Measurements from ENCODE around the gene TTC12.

TTC12 gene

GRCh38 chr11:113305440-113306336 lies 8.7 kb upstream of the TTC12 start:
- Histone ChIP-seq H3K9ac (ENCODE audit: insufficient read length) (no peak overlapping the region), H3K9me3 (ENCODE audit: low read depth, low read length) (no peaks in the 10 kb centered on the region), H3K36me3 (ENCODE audit: insufficient read depth, low read length) (no peaks in the 10 kb centered on the region), H3K27ac (no peak overlapping the region), H3K4me3 (no peak overlapping the region)
- TF ChIP-seq FOXP2 (optimal IDR thresholded peaks at IDR 0.05; ENCODE audit: control extremely low read depth, extremely low read length, insufficient read depth) = no peak
- TF ChIP-seq POLR2AphosphoS5 (IDR thresholded peaks at IDR 0.05; ENCODE audit: borderline replicate concordance, low read depth, low read length) = no peak
- no peak for TF ChIP-seq EZH2 (IDR thresholded peaks at IDR 0.05)
- DNase-seq (ENCODE audit: low read depth, low spot score) = no peak

- Histone ChIP-seq H3K27ac (no peak overlapping the region), H3K9me3 (ENCODE audit: low read depth, low read length) (no peaks in the 10 kb centered on the region), H3K4me3 (no peak overlapping the region), H3K36me3 (ENCODE audit: insufficient read depth, low read length) (no peaks in the 10 kb centered on the region), H3K9ac (ENCODE audit: insufficient read length) (no peak overlapping the region)
- no peak for DNase-seq (ENCODE audit: low read depth, low spot score)
- no peak for TF ChIP-seq POLR2AphosphoS5 (IDR thresholded peaks at IDR 0.05; ENCODE audit: borderline replicate concordance, low read depth, low read length)
- no peak for TF ChIP-seq FOXP2 (optimal IDR thresholded peaks at IDR 0.05; ENCODE audit: control extremely low read depth, extremely low read length, insufficient read depth)
- no peak for TF ChIP-seq EZH2 (IDR thresholded peaks at IDR 0.05)
Measured at GRCh38 chr11:113308601-113309000, 5.8 kb upstream of the TTC12 start.

GRCh38 chr11:113311536-113311935 lies 2.8 kb upstream of the TTC12 start:
- no peak for TF ChIP-seq POLR2AphosphoS5 (IDR thresholded peaks at IDR 0.05; ENCODE audit: borderline replicate concordance, low read depth, low read length)
- no peak for TF ChIP-seq FOXP2 (optimal IDR thresholded peaks at IDR 0.05; ENCODE audit: control extremely low read depth, extremely low read length, insufficient read depth)
- TF ChIP-seq EZH2 (IDR thresholded peaks at IDR 0.05) = no peak
- no peak for DNase-seq (ENCODE audit: low read depth, low spot score)
- no peak overlapping the region for H3K27ac ChIP-seq
- H3K9ac ChIP-seq (ENCODE audit: insufficient read length) = no peak overlapping the region
- H3K4me3 ChIP-seq = no peak overlapping the region
- H3K36me3 ChIP-seq (ENCODE audit: insufficient read depth, low read length) = no peaks in the 10 kb centered on the region
- no peaks in the 10 kb centered on the region for H3K9me3 ChIP-seq (ENCODE audit: low read depth, low read length)

- Histone ChIP-seq H3K9ac (ENCODE audit: insufficient read length) (no peak overlapping the region), H3K4me3 (no peak overlapping the region), H3K36me3 (ENCODE audit: insufficient read depth, low read length) (no peaks in the 10 kb centered on the region), H3K9me3 (ENCODE audit: low read depth, low read length) (no peaks in the 10 kb centered on the region), H3K27ac (no peak overlapping the region)
- TF ChIP-seq FOXP2 (optimal IDR thresholded peaks at IDR 0.05; ENCODE audit: control extremely low read depth, extremely low read length, insufficient read depth) (no peak), EZH2 (IDR thresholded peaks at IDR 0.05) (no peak), POLR2AphosphoS5 (IDR thresholded peaks at IDR 0.05; ENCODE audit: borderline replicate concordance, low read depth, low read length) (no peak)
- no peak for DNase-seq (ENCODE audit: low read depth, low spot score)
Measured at GRCh38 chr11:113313601-113314000, 782 bp upstream of the TTC12 start.

GRCh38 chr11:113314065-113314388 lies 356 bp upstream of the TTC12 start:
- H3K9me3 ChIP-seq (ENCODE audit: low read depth, low read length) = no peaks in the 10 kb centered on the region
- no peak for DNase-seq (ENCODE audit: low read depth, low spot score)
- no peak overlapping the region for H3K4me3 ChIP-seq
- no peaks in the 10 kb centered on the region for H3K36me3 ChIP-seq (ENCODE audit: insufficient read depth, low read length)
- no peak overlapping the region for H3K27ac ChIP-seq
- no peak overlapping the region for H3K9ac ChIP-seq (ENCODE audit: insufficient read length)
- TF ChIP-seq EZH2 (IDR thresholded peaks at IDR 0.05) (no peak), FOXP2 (optimal IDR thresholded peaks at IDR 0.05; ENCODE audit: control extremely low read depth, extremely low read length, insufficient read depth) (no peak), POLR2AphosphoS5 (IDR thresholded peaks at IDR 0.05; ENCODE audit: borderline replicate concordance, low read depth, low read length) (no peak)

GRCh38 chr11:113315811-113316210 lies 1.4 kb downstream of the TTC12 start:
- no peaks in the 10 kb centered on the region for H3K9me3 ChIP-seq (ENCODE audit: low read depth, low read length)
- H3K9ac ChIP-seq (ENCODE audit: insufficient read length) = no peak overlapping the region
- peak; percentile 20 for DNase-seq (ENCODE audit: low read depth, low spot score)
- TF ChIP-seq POLR2AphosphoS5 (IDR thresholded peaks at IDR 0.05; ENCODE audit: borderline replicate concordance, low read depth, low read length) (no peak), EZH2 (IDR thresholded peaks at IDR 0.05) (no peak), FOXP2 (optimal IDR thresholded peaks at IDR 0.05; ENCODE audit: control extremely low read depth, extremely low read length, insufficient read depth) (no peak)
- no peak overlapping the region for H3K27ac ChIP-seq
- H3K4me3 ChIP-seq = peak overlapping the region; percentile 34; the same call in 1 of the 2 replicates
- no peaks in the 10 kb centered on the region for H3K36me3 ChIP-seq (ENCODE audit: insufficient read depth, low read length)

GRCh38 chr11:113316256-113316655 lies 1.9 kb downstream of the TTC12 start:
- no peaks in the 10 kb centered on the region for H3K9me3 ChIP-seq (ENCODE audit: low read depth, low read length)
- H3K4me3 ChIP-seq = no peak overlapping the region; the same call in 1 of the 2 replicates
- no peak overlapping the region for H3K27ac ChIP-seq
- no peaks in the 10 kb centered on the region for H3K36me3 ChIP-seq (ENCODE audit: insufficient read depth, low read length)
- DNase-seq (ENCODE audit: low read depth, low spot score) = peak; percentile 70
- TF ChIP-seq POLR2AphosphoS5 (IDR thresholded peaks at IDR 0.05; ENCODE audit: borderline replicate concordance, low read depth, low read length) = no peak; the same call in 1 of the 2 replicates
- no peak for TF ChIP-seq FOXP2 (optimal IDR thresholded peaks at IDR 0.05; ENCODE audit: control extremely low read depth, extremely low read length, insufficient read depth)
- TF ChIP-seq EZH2 (IDR thresholded peaks at IDR 0.05) = no peak
- H3K9ac ChIP-seq (ENCODE audit: insufficient read length) = no peak overlapping the region

GRCh38 chr11:113317339-113317738 lies 3.0 kb downstream of the TTC12 start:
- no peaks in the 10 kb centered on the region for H3K36me3 ChIP-seq (ENCODE audit: insufficient read depth, low read length)
- no peak for DNase-seq (ENCODE audit: low read depth, low spot score)
- TF ChIP-seq FOXP2 (optimal IDR thresholded peaks at IDR 0.05; ENCODE audit: control extremely low read depth, extremely low read length, insufficient read depth) = no peak
- no peak for TF ChIP-seq EZH2 (IDR thresholded peaks at IDR 0.05)

More at GRCh38 chr11:113317339-113317738, 3.0 kb downstream of the TTC12 start:
- Histone ChIP-seq H3K9ac (ENCODE audit: insufficient read length) (no peak overlapping the region), H3K27ac (no peak overlapping the region), H3K4me3 (no peak overlapping the region), H3K9me3 (ENCODE audit: low read depth, low read length) (no peaks in the 10 kb centered on the region)
